GM21717 (cell line): ENCODE data around the gene TUBB4B.

Source experiments
- ATAC-seq: cut with Tn5 transposase; IDR thresholded peaks from one replicate; pipeline ENCODE4 v1.9.1; 2021; ENCODE audit warnings: mild to moderate bottlenecking, moderate library complexity; ENCODE audit not compliant: unreplicated experiment

The TUBB4B gene

GRCh38 chr9:137267933-137268355 lies 26.9 kb downstream of the TUBB4B start:
- ATAC-seq, result no peak

- ATAC-seq, result no peak
These were observed 27.6 kb downstream of the TUBB4B start for GRCh38 chr9:137268538-137269201.

GRCh38 chr9:137269231-137269772 lies 28.2 kb downstream of the TUBB4B start:
- no peak for ATAC-seq

- ATAC-seq, result no peak
These were observed 30.0 kb downstream of the TUBB4B start for GRCh38 chr9:137270929-137271695.

- ATAC-seq, result no peak
These were observed 30.6 kb downstream of the TUBB4B start for GRCh38 chr9:137271696-137272076.

- ATAC-seq, result no peak
These were observed 31.4 kb downstream of the TUBB4B start for GRCh38 chr9:137272241-137273094.

- ATAC-seq, result no peak
These were observed 32.0 kb downstream of the TUBB4B start for GRCh38 chr9:137273095-137273490.

GRCh38 chr9:137273611-137274320 lies 32.7 kb downstream of the TUBB4B start:
- ATAC-seq, result no peak

- no peak for ATAC-seq
These were observed 34.1 kb downstream of the TUBB4B start for GRCh38 chr9:137275203-137275587.

- ATAC-seq, result no peak
These were observed 34.7 kb downstream of the TUBB4B start for GRCh38 chr9:137275588-137276472.

GRCh38 chr9:137276473-137277328 lies 35.6 kb downstream of the TUBB4B start:
- ATAC-seq, result no peak

- ATAC-seq, result no peak
These were observed 36.4 kb downstream of the TUBB4B start, which contains the start of gene TOR4A for GRCh38 chr9:137277329-137278041. Gene TOR4A, plus strand, starts transcription at chr9:137277726. Its CDS starts 964 bp downstream, at chr9:137278690.

- ATAC-seq, result no peak
These were observed 37.1 kb downstream of the TUBB4B start for GRCh38 chr9:137278061-137278701.

- no peak for ATAC-seq
These were observed 37.9 kb downstream of the TUBB4B start for GRCh38 chr9:137278721-137279711.

- ATAC-seq, result no peak
These were observed 38.8 kb downstream of the TUBB4B start for GRCh38 chr9:137279741-137280473.
